Activated T-cell treated with anti-CD3 and anti-CD28 coated beads for 1 hour (primary cell): ENCODE measurements around the gene SAP25.
A peak's percentile ranks its signal among the peaks of the same experiment; 100 is the strongest.

ENCODE experiments used
- DNase-seq: peaks from one replicate; pipeline ENCODE4 v3.0.0-alpha.2; 2020; ENCODE audit warnings: low read depth

Gene SAP25

GRCh38 chr7:100573691-100574361 lies at the start of gene SAP25:
SAP25 (minus strand) TSS chr7:100573900; CDS start chr7:100573742, 158 bp downstream.
- DNase-seq = no peak

GRCh38 chr7:100621554-100621953 lies 47.9 kb upstream of the SAP25 start:
- no peak for DNase-seq

- DNase-seq = no peak
Measured at GRCh38 chr7:100620804-100621203, 47.1 kb upstream of the SAP25 start.

GRCh38 chr7:100620239-100620638 lies 46.5 kb upstream of the SAP25 start:
- no peak for DNase-seq

GRCh38 chr7:100614308-100614861 lies 40.7 kb upstream of the SAP25 start:
- no peak for DNase-seq

- no peak for DNase-seq
Measured at GRCh38 chr7:100613412-100614175, 39.9 kb upstream of the SAP25 start.

GRCh38 chr7:100612730-100613390 lies 39.2 kb upstream of the SAP25 start:
- no peak for DNase-seq

GRCh38 chr7:100611983-100612729 lies 38.5 kb upstream of the SAP25 start, which contains the start of gene MOSPD3:
MOSPD3 (plus strand) TSS chr7:100612540; CDS start chr7:100612792, 252 bp downstream.
- peak; percentile 98 for DNase-seq

GRCh38 chr7:100609958-100610357 lies 36.3 kb upstream of the SAP25 start:
- DNase-seq = no peak

- DNase-seq = no peak
Measured at GRCh38 chr7:100607111-100607510, 33.4 kb upstream of the SAP25 start.

- DNase-seq = no peak
Measured at GRCh38 chr7:100606313-100606712, 32.6 kb upstream of the SAP25 start.

GRCh38 chr7:100604976-100605911 lies 31.5 kb upstream of the SAP25 start:
- no peak for DNase-seq

- DNase-seq = peak; percentile 63
Measured at GRCh38 chr7:100604028-100604975, 30.6 kb upstream of the SAP25 start.

- no peak for DNase-seq
Measured at GRCh38 chr7:100603726-100604027, 30.0 kb upstream of the SAP25 start.

- DNase-seq = no peak
Measured at GRCh38 chr7:100602889-100603725, 29.4 kb upstream of the SAP25 start.

GRCh38 chr7:100600730-100601038 lies 27.0 kb upstream of the SAP25 start:
- no peak for DNase-seq

- DNase-seq = no peak
Measured at GRCh38 chr7:100599911-100600729, 26.4 kb upstream of the SAP25 start.

GRCh38 chr7:100598425-100598824 lies 24.7 kb upstream of the SAP25 start:
- no peak for DNase-seq
